Liver (tissue), 3 donors: ENCODE data around the gene AP1M2.

Source experiments
- GABPA ChIP-seq, 2 donors: IDR thresholded peaks in 1 of 2; conservative IDR thresholded peaks in 1 of 2; 2 replicates each; pipeline ENCODE4 v1.6.1; 2016; ENCODE audit warnings: antibody characterized with exemption in 2 of 2, mild to moderate bottlenecking in 1 of 2, moderate library complexity in 1 of 2
- TAF1 ChIP-seq: conservative IDR thresholded peaks from 2 replicates; pipeline ENCODE4 v1.6.1; 2016; ENCODE audit warnings: antibody characterized with exemption, mild to moderate bottlenecking
- TF ChIP-seq, protein P1 (sequence below): IDR thresholded peaks from 2 replicates; pipeline ENCODE4 v1.6.1; 2016; ENCODE audit warnings: antibody characterized with exemption
- TF ChIP-seq, protein P2 (sequence below): IDR thresholded peaks from 2 replicates; pipeline ENCODE4 v1.6.1; 2016; ENCODE audit warnings: antibody characterized with exemption
- TF ChIP-seq, protein P3 (sequence below): fragments of 150-350 bp; IDR thresholded peaks from 2 replicates; pipeline ENCODE4 v1.5.1; 2017; ENCODE audit warnings: improper control_type of control experiment, low read depth, low read length; ENCODE audit not compliant: missing input control
- donor health status: healthy.
- donor health status: healthy.

DNA sequence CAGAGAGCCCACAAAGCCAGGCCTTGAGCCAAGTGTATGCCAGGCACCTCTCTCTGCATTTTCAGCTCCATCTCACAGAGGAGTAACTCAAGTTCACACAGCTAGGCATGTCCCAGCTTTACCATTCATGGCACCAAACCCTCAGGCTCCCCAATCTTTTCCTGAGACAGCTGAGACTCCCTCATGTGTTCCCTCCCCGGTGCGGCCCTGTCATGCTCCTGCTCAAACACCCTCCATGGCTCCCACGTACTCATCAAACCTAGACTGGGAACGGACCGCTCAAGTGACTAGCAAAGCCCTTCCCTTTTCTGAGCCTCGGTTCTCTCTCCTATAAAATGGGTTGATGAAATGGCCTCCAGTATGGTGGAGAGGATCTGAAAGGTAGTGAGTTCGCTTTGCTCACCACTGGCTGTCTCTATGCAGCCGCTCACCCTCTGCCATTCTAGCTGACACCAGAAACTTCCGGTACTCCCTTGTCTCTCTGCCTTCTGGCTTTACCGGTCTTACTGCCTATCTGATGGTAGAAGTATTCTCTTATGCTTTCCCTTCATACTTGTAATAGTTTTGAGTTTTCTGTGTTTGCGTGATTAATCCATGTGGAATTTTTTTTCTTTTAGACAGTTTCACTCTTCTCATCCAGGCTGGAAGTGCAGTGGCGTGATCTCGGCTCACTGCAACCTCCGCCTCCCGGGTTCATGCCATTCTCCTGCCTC, 30.5 kb upstream of the AP1M2 start:
- TF ChIP-seq GABPA (IDR thresholded peaks at IDR 0.05 in 1 of 2, conservative IDR thresholded peaks at IDR 0.05 in 1 of 2) (no peak), TAF1 (no peak)
- TF ChIP-seq, protein P1, sequence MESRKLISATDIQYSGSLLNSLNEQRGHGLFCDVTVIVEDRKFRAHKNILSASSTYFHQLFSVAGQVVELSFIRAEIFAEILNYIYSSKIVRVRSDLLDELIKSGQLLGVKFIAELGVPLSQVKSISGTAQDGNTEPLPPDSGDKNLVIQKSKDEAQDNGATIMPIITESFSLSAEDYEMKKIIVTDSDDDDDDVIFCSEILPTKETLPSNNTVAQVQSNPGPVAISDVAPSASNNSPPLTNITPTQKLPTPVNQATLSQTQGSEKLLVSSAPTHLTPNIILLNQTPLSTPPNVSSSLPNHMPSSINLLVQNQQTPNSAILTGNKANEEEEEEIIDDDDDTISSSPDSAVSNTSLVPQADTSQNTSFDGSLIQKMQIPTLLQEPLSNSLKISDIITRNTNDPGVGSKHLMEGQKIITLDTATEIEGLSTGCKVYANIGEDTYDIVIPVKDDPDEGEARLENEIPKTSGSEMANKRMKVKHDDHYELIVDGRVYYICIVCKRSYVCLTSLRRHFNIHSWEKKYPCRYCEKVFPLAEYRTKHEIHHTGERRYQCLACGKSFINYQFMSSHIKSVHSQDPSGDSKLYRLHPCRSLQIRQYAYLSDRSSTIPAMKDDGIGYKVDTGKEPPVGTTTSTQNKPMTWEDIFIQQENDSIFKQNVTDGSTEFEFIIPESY, result no peak
- TF ChIP-seq, protein P2, sequence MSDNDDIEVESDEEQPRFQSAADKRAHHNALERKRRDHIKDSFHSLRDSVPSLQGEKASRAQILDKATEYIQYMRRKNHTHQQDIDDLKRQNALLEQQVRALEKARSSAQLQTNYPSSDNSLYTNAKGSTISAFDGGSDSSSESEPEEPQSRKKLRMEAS, result no peak
- TF ChIP-seq, protein P3, sequence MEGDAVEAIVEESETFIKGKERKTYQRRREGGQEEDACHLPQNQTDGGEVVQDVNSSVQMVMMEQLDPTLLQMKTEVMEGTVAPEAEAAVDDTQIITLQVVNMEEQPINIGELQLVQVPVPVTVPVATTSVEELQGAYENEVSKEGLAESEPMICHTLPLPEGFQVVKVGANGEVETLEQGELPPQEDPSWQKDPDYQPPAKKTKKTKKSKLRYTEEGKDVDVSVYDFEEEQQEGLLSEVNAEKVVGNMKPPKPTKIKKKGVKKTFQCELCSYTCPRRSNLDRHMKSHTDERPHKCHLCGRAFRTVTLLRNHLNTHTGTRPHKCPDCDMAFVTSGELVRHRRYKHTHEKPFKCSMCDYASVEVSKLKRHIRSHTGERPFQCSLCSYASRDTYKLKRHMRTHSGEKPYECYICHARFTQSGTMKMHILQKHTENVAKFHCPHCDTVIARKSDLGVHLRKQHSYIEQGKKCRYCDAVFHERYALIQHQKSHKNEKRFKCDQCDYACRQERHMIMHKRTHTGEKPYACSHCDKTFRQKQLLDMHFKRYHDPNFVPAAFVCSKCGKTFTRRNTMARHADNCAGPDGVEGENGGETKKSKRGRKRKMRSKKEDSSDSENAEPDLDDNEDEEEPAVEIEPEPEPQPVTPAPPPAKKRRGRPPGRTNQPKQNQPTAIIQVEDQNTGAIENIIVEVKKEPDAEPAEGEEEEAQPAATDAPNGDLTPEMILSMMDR, result no peak
